ENCODE measurements around the gene PI4K2A. TPM values are rescaled to one million over a fixed set of nuclear protein-coding genes. Genes with fewer than 3 reads are reported as not detected.
A peak's percentile ranks its signal among the peaks of the same experiment; 100 is the strongest.
"Not testable (repeated sequence)": the region's sequence is repeated elsewhere in the genome, so short reads cannot be mapped to it uniquely, and the experiment has no call there.

The PI4K2A gene
- total RNA-seq, 1 donor from 2014 or later: 17.7 TPM

GRCh38 chr10:97686962-97687784 lies 46.7 kb downstream of the PI4K2A start, which contains the start of gene AVPI1:
AVPI1 (minus strand) TSS chr10:97687241; CDS start chr10:97679905, 7,336 bp downstream.
- Histone ChIP-seq H3K9me3 (no peaks in the 10 kb centered on the region), H3K36me3 (no peaks in the 10 kb centered on the region), H3K4me3 (peak within 1 kb of the TSS; percentile 86), H3K27ac (peak within 1 kb of the TSS; percentile 96), H3K27me3 (no peaks in the 10 kb centered on the region), H3K4me1 (peaks cover 76% of the 10 kb centered on the region)
- peak in 1 of 2 donors; percentile 99 for DNase-seq (ENCODE audit: extremely low spot score in 2 of 2)
- intact Hi-C loops (cut with DNase I): no loop called here
- TF ChIP-seq POLR2AphosphoS5 (IDR thresholded peaks at IDR 0.05; ENCODE audit: insufficient read depth in 1 of 2, low read depth in 1 of 2) (peak; percentile 84 to 99), POLR2A (IDR thresholded peaks at IDR 0.05) (peak; percentile 70 to 97)
- TF ChIP-seq, protein P1, sequence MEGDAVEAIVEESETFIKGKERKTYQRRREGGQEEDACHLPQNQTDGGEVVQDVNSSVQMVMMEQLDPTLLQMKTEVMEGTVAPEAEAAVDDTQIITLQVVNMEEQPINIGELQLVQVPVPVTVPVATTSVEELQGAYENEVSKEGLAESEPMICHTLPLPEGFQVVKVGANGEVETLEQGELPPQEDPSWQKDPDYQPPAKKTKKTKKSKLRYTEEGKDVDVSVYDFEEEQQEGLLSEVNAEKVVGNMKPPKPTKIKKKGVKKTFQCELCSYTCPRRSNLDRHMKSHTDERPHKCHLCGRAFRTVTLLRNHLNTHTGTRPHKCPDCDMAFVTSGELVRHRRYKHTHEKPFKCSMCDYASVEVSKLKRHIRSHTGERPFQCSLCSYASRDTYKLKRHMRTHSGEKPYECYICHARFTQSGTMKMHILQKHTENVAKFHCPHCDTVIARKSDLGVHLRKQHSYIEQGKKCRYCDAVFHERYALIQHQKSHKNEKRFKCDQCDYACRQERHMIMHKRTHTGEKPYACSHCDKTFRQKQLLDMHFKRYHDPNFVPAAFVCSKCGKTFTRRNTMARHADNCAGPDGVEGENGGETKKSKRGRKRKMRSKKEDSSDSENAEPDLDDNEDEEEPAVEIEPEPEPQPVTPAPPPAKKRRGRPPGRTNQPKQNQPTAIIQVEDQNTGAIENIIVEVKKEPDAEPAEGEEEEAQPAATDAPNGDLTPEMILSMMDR (IDR thresholded peaks at IDR 0.05): no peak

GRCh38 chr10:97687785-97688781 lies 47.6 kb downstream of the PI4K2A start:
- TF ChIP-seq, protein P1 (IDR thresholded peaks at IDR 0.05): no peak
- no peak for TF ChIP-seq POLR2A (IDR thresholded peaks at IDR 0.05)
- TF ChIP-seq POLR2AphosphoS5 (IDR thresholded peaks at IDR 0.05; ENCODE audit: insufficient read depth in 1 of 2, low read depth in 1 of 2): peak in 1 of 2 donors; percentile 40
- H3K36me3 ChIP-seq: no peaks in the 10 kb centered on the region
- H3K4me3 ChIP-seq: peak overlapping the region; percentile 86
- H3K27me3 ChIP-seq: no peaks in the 10 kb centered on the region
- H3K27ac ChIP-seq: peak overlapping the region; percentile 96
- H3K9me3 ChIP-seq: peaks cover 4% of the 10 kb centered on the region
- intact Hi-C loops (cut with DNase I): no loop called here
- H3K4me1 ChIP-seq: peaks cover 67% of the 10 kb centered on the region
- no peak for DNase-seq (ENCODE audit: extremely low spot score in 2 of 2)

DNA sequence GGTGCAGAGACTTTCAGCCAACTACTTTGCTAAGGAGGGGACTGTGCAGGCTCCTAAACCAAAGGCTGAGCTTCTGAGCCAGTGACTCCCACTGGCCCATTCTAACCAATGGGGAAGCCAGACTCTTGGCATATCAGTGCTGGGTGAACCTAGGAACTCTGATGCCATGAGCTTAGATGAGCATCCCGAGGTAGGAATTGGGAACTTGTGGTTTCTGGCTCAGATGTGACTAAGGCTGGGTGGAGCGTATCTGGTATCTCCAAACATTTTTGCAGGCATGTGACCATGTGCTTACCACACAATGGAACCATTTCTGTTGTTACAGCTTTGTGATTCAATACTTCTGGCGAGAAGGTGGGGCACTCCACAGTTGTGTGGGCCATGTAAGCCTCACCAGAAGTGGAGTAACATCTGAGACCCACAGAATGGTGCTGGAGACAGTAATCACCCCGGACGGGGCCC lies 49.1 kb downstream of the PI4K2A start:
- H3K4me3 ChIP-seq: no peak overlapping the region
- no peak for DNase-seq (ENCODE audit: extremely low spot score in 2 of 2)
- peaks cover 52% of the 10 kb centered on the region for H3K4me1 ChIP-seq
- H3K36me3 ChIP-seq: no peaks in the 10 kb centered on the region
- no peak for TF ChIP-seq POLR2A (IDR thresholded peaks at IDR 0.05)
- TF ChIP-seq POLR2AphosphoS5 (IDR thresholded peaks at IDR 0.05; ENCODE audit: insufficient read depth in 1 of 2, low read depth in 1 of 2): no peak
- TF ChIP-seq, protein P1 (IDR thresholded peaks at IDR 0.05): no peak
- peaks cover 4% of the 10 kb centered on the region for H3K9me3 ChIP-seq
- intact Hi-C loops (cut with DNase I): no loop called here
- H3K27me3 ChIP-seq: no peaks in the 10 kb centered on the region
- H3K27ac ChIP-seq: peak overlapping the region; percentile 96

DNA sequence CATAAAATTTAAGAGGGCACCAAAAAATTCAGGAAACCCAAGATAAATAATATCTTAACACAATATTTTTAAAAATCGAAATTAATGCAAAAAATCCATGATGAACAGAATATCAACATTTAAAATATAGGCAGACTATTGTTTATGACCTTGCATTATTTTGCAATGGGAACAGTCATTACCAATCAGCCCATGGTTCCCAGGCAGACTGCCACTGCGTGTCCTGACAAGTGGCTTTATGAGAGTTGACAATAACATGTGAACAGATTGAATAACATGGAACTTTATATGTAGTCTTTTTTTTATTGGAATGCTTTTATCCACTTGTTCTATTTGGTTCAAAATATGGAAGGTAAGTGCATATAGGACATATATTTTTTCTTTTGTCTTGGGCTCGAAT lies 49.7 kb downstream of the PI4K2A start:
- Histone ChIP-seq H3K9me3 (peaks cover 4% of the 10 kb centered on the region), H3K27me3 (no peaks in the 10 kb centered on the region), H3K27ac (peak overlapping the region; percentile 96), H3K4me1 (peaks cover 46% of the 10 kb centered on the region), H3K4me3 (no peak overlapping the region), H3K36me3 (no peaks in the 10 kb centered on the region)
- intact Hi-C loops (cut with DNase I): no loop called here
- DNase-seq (ENCODE audit: extremely low spot score in 2 of 2): no peak
- TF ChIP-seq POLR2AphosphoS5 (IDR thresholded peaks at IDR 0.05; ENCODE audit: insufficient read depth in 1 of 2, low read depth in 1 of 2) (peak in 1 of 2 donors; percentile 48), POLR2A (IDR thresholded peaks at IDR 0.05) (no peak)

DNA sequence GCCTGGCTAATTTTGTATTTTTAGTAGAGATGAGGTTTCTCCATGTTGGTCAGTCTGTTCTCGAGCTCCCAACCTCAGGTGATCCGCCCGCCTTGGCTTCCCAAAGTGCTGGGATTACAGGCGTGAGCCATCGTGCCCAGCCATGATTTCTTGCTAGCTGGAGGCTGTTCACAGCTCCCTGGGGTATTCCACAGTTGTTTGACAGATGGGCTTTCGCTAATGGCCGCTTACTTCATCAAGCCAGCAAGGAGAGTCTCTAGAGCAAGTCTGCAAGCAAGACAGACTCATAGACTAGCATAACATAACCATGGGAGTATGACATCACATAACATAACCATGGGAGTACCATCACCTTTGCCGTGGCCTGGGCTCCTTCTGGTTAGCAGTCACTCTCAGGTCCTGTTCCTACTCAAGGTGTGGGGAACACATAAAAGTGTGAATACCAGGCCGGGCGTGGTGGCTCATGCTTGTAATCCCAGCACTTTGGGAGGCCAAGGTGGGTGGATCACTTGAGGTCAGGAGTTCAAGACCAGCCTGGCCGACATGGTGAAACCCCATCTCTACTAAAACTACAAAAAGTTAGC lies 57.7 kb downstream of the PI4K2A start:
- intact Hi-C loops (cut with DNase I); H3K27me3 ChIP-seq; H3K27ac ChIP-seq; H3K4me1 ChIP-seq; DNase-seq (ENCODE audit: extremely low spot score in 2 of 2); H3K4me3 ChIP-seq; H3K9me3 ChIP-seq; H3K36me3 ChIP-seq: not testable (repeated sequence)
